GM19455 (cell line): ENCODE data around the gene GTF3C6.
"Not testable (repeated sequence)": the region's sequence is repeated elsewhere in the genome, so short reads cannot be mapped to it uniquely, and the experiment has no call there.

Source experiments
- ATAC-seq: cut with Tn5 transposase; IDR thresholded peaks from one replicate; pipeline ENCODE4 v1.9.1; 2021; ENCODE audit not compliant: unreplicated experiment

Gene GTF3C6

GRCh38 chr6:110958329-110959192 is at the start of gene GTF3C6:
Gene GTF3C6, plus strand, starts transcription at chr6:110958706. Its CDS starts 64 bp downstream, at chr6:110958770.
- peak; percentile 97 for ATAC-seq

GRCh38 chr6:110930781-110931180 is 27.7 kb upstream of the GTF3C6 start:
- no peak for ATAC-seq

- ATAC-seq, result no peak
Observed at GRCh38 chr6:110933912-110934311, 24.6 kb upstream of the GTF3C6 start.

- no peak for ATAC-seq
Observed at GRCh38 chr6:110934381-110934898, 24.1 kb upstream of the GTF3C6 start.

GRCh38 chr6:110935171-110935570 is 23.3 kb upstream of the GTF3C6 start:
- ATAC-seq, result no peak

GRCh38 chr6:110938171-110938570 is 20.3 kb upstream of the GTF3C6 start:
- ATAC-seq, result no peak

- no peak for ATAC-seq
Observed at GRCh38 chr6:110939429-110940200, 18.9 kb upstream of the GTF3C6 start.

- peak; percentile 100 for ATAC-seq
Observed at GRCh38 chr6:110944681-110945151, 13.8 kb upstream of the GTF3C6 start.

- no peak for ATAC-seq
Observed at GRCh38 chr6:110946498-110946897, 12.0 kb upstream of the GTF3C6 start.

GRCh38 chr6:110949679-110950285 is 8.7 kb upstream of the GTF3C6 start:
- ATAC-seq, result no peak

GRCh38 chr6:110950440-110950839 is 8.1 kb upstream of the GTF3C6 start:
- no peak for ATAC-seq

- ATAC-seq, result no peak
Observed at GRCh38 chr6:110951008-110951407, 7.5 kb upstream of the GTF3C6 start.

GRCh38 chr6:110951986-110952794 is 6.3 kb upstream of the GTF3C6 start:
- no peak for ATAC-seq

GRCh38 chr6:110953633-110954303 is 4.7 kb upstream of the GTF3C6 start:
- ATAC-seq, result no peak

GRCh38 chr6:110960014-110960390 is 1.5 kb downstream of the GTF3C6 start:
- no peak for ATAC-seq

- ATAC-seq, result not testable (repeated sequence)
Observed at GRCh38 chr6:110962636-110963035, 4.1 kb downstream of the GTF3C6 start.

- ATAC-seq, result no peak
Observed at GRCh38 chr6:110965629-110966229, 7.2 kb downstream of the GTF3C6 start.

- ATAC-seq, result not testable (repeated sequence)
Observed at GRCh38 chr6:110968661-110969060, 10.2 kb downstream of the GTF3C6 start.

- no peak for ATAC-seq
Observed at GRCh38 chr6:110971468-110971867, 13.0 kb downstream of the GTF3C6 start.
